GM12874 (cell line): ENCODE measurements around the gene TMEM138.

Experiments used
- TF ChIP-seq, protein P1 (sequence below): IDR thresholded peaks from 2 replicates; pipeline ENCODE4 v1.5.1; 2011; ENCODE audit warnings: low read depth, mild to moderate bottlenecking, control low read depth, low read length, moderate library complexity; ENCODE audit not compliant: insufficient read depth

TMEM138 gene

DNA sequence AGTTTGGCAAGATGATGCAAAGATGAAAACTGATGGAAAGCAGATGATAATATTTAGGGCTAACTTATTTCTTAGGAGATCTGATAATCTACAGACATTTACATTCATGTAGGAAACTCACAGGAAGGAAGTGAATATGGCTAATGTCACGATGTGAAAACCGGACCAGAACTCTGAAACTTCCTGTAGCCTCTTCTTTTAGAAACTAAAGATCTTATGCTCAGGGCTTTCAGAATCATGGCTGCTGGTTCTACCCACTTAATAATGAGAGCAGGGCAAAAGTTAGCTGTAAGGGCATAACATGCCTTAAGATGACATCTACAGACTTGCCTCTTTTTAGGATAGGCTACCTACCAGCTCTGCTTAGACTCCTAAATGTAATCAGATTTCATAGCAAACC, 52.4 kb downstream of the TMEM138 start:
- TF ChIP-seq, protein P1, sequence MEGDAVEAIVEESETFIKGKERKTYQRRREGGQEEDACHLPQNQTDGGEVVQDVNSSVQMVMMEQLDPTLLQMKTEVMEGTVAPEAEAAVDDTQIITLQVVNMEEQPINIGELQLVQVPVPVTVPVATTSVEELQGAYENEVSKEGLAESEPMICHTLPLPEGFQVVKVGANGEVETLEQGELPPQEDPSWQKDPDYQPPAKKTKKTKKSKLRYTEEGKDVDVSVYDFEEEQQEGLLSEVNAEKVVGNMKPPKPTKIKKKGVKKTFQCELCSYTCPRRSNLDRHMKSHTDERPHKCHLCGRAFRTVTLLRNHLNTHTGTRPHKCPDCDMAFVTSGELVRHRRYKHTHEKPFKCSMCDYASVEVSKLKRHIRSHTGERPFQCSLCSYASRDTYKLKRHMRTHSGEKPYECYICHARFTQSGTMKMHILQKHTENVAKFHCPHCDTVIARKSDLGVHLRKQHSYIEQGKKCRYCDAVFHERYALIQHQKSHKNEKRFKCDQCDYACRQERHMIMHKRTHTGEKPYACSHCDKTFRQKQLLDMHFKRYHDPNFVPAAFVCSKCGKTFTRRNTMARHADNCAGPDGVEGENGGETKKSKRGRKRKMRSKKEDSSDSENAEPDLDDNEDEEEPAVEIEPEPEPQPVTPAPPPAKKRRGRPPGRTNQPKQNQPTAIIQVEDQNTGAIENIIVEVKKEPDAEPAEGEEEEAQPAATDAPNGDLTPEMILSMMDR = no peak

DNA sequence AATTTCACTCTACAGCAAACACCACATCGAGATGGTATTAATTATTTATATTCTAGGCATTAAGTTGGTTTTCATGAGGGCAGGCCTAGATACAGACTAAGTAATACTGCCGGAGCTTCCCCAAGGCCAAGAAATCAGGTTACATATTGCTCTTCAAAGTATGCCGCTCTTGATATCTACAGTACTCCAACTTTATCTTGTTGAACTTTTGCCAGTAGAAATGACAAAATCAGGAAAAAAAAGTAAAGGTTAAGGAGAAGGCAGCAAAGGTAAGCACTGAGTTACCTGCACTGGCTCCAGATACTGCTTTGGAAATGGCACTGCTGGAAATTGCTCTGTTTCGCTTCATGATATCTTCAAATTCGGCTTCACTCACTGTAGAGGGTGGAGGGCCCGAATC, 53.2 kb downstream of the TMEM138 start:
- TF ChIP-seq, protein P1 = no peak

GRCh38 chr11:61416941-61417340, 54.8 kb downstream of the TMEM138 start:
- TF ChIP-seq, protein P1 = no peak

GRCh38 chr11:61417670-61418069, 55.5 kb downstream of the TMEM138 start:
- TF ChIP-seq, protein P1 = no peak

GRCh38 chr11:61418136-61418535, 56.0 kb downstream of the TMEM138 start:
- TF ChIP-seq, protein P1 = no peak
